Hepatocyte (in vitro differentiated cells): Measurements from ENCODE around the gene ARID4B. TPM values are rescaled to one million over a fixed set of nuclear protein-coding genes. Genes with fewer than 3 reads are reported as not detected.

Experiments used
- DNase-seq: peaks from one replicate; pipeline ENCODE4 v3.0.0-alpha.2; 2016; ENCODE audit warnings: low spot score
- H2AFZ ChIP-seq: fragments of 200-600 bp; sonication (generic); 2 replicates; pipeline ENCODE4 v1.6.0; 2016; ENCODE audit warnings: antibody characterized with exemption, mild to moderate bottlenecking
- H3K27ac ChIP-seq: fragments of 200-600 bp; sonication (generic); 2 replicates; pipeline ENCODE4 v1.5.1; 2016; ENCODE audit warnings: mild to moderate bottlenecking
- H3K27me3 ChIP-seq: fragments of 200-600 bp; sonication (generic); 2 replicates; pipeline ENCODE4 v1.6.1; 2016
- H3K36me3 ChIP-seq: fragments of 200-600 bp; sonication (generic); replicated peaks from 2 replicates; pipeline ENCODE4 v1.5.1; 2016; ENCODE audit warnings: low read depth; ENCODE audit not compliant: insufficient read depth
- H3K4me1 ChIP-seq: fragments of 200-600 bp; sonication (generic); 2 replicates; pipeline ENCODE4 v1.5.1; 2016; ENCODE audit warnings: mild to moderate bottlenecking, moderate library complexity; ENCODE audit not compliant: insufficient read depth
- H3K4me2 ChIP-seq: fragments of 200-600 bp; sonication (generic); 2 replicates; pipeline ENCODE4 v1.6.0; 2016
- H3K4me3 ChIP-seq: fragments of 200-600 bp; sonication (generic); 2 replicates; pipeline ENCODE4 v1.5.1; 2016; ENCODE audit warnings: mild to moderate bottlenecking
- H3K79me2 ChIP-seq: fragments of 200-600 bp; sonication (generic); 2 replicates; pipeline ENCODE4 v1.6.0; 2017; ENCODE audit warnings: mild to moderate bottlenecking
- H3K9me2 ChIP-seq: fragments of 200-600 bp; sonication (generic); replicated peaks from 2 replicates; pipeline ENCODE4 v1.6.0; 2017; ENCODE audit warnings: mild to moderate bottlenecking; ENCODE audit not compliant: insufficient read depth
- H3K9me3 ChIP-seq: fragments of 200-600 bp; sonication (generic); 2 replicates; pipeline ENCODE4 v1.5.1; 2016; ENCODE audit warnings: low read depth, mild to moderate bottlenecking
- H4K20me1 ChIP-seq: fragments of 200-600 bp; sonication (generic); 2 replicates; pipeline ENCODE4 v1.6.0; 2016; ENCODE audit warnings: mild to moderate bottlenecking; ENCODE audit not compliant: insufficient read depth, poor library complexity, severe bottlenecking
- CTCF ChIP-seq: fragments of 200-600 bp; sonication (generic); IDR thresholded peaks from 2 replicates; pipeline ENCODE4 v1.5.1; 2016; ENCODE audit warnings: antibody characterized with exemption, mild to moderate bottlenecking; ENCODE audit not compliant: poor library complexity
- EZH2 ChIP-seq: fragments of 200-600 bp; sonication (generic); IDR thresholded peaks from 2 replicates; pipeline ENCODE4 v1.6.1; 2016; ENCODE audit warnings: antibody characterized with exemption, mild to moderate bottlenecking, borderline replicate concordance
- EZH2phosphoT487 ChIP-seq: fragments of 200-600 bp; sonication (generic); IDR thresholded peaks from one replicate; pipeline ENCODE4 v1.6.1; 2018; ENCODE audit warnings: antibody characterized with exemption, mild to moderate bottlenecking, low read depth, moderate library complexity; ENCODE audit not compliant: unreplicated experiment, severe bottlenecking
- WGBS: methylation state at CpG from one replicate; pipeline ENCODE4 v1.1.6; 2016; ENCODE audit warnings: low lambda C conversion rate; ENCODE audit errors: missing lambda C conversion rate; 5-methylcytosine and 5-hydroxymethylcytosine counted together
- polyA plus RNA-seq: library from polyadenylated mRNA; unstranded; fragments of >200 nt; fragmentation: Nextera tagmentation; extraction: Ambion mirVana; gene quantifications from 2 replicates; pipeline ENCODE4 v1.2.1, GENCODE V29; 2016
- total RNA-seq: library from RNA; depleted of rRNA; stranded (reverse); fragments of >200 nt; gene quantifications from 2 replicates; pipeline ENCODE4 v1.2.3, GENCODE V29; 2014

The ARID4B gene
- total and polyA plus RNA-seq, 2 experiments from 2014 or later, result 29.4 to 35.0 TPM

- Histone ChIP-seq H3K4me3 (no peak overlapping the region), H4K20me1 (peaks cover 92% of the 10 kb centered on the region), H3K9me2 (no peaks in the 10 kb centered on the region), H3K4me2 (no peak overlapping the region), H3K79me2 (peaks cover 100% of the 10 kb centered on the region), H3K9me3 (no peaks in the 10 kb centered on the region), H3K36me3 (no peaks in the 10 kb centered on the region), H3K27me3 (no peaks in the 10 kb centered on the region), H3K4me1 (no peaks in the 10 kb centered on the region), H2AFZ (no peak overlapping the region), H3K27ac (no peak overlapping the region)
- DNase-seq, result no peak
- 85% methylated on average over 6 of the region's 6 CpGs for WGBS
- TF ChIP-seq CTCF (no peak), EZH2 (no peak), EZH2phosphoT487 (no peak)
These were observed 36.3 kb downstream of the ARID4B start for GRCh38 chr1:235291599-235292091.

GRCh38 chr1:235290740-235291502, 37.1 kb downstream of the ARID4B start:
- DNase-seq, result no peak
- H3K79me2 ChIP-seq, result peaks cover 100% of the 10 kb centered on the region
- no peak overlapping the region for H3K4me3 ChIP-seq
- TF ChIP-seq EZH2phosphoT487, result no peak
- TF ChIP-seq CTCF, result no peak
- no peak for TF ChIP-seq EZH2
- no peaks in the 10 kb centered on the region for H3K4me1 ChIP-seq
- no peaks in the 10 kb centered on the region for H3K9me2 ChIP-seq
- 92% methylated on average over 12 of the region's 12 CpGs for WGBS
- peaks cover 98% of the 10 kb centered on the region for H4K20me1 ChIP-seq
- no peak overlapping the region for H3K4me2 ChIP-seq
- H3K9me3 ChIP-seq, result no peaks in the 10 kb centered on the region
- H3K27ac ChIP-seq, result no peak overlapping the region
- no peaks in the 10 kb centered on the region for H3K36me3 ChIP-seq
- no peak overlapping the region for H2AFZ ChIP-seq
- no peaks in the 10 kb centered on the region for H3K27me3 ChIP-seq

- no peaks in the 10 kb centered on the region for H3K36me3 ChIP-seq
- no peaks in the 10 kb centered on the region for H3K4me1 ChIP-seq
- 96% methylated on average over 12 of the region's 12 CpGs for WGBS
- no peak overlapping the region for H3K4me2 ChIP-seq
- H3K27ac ChIP-seq, result no peak overlapping the region
- peaks cover 100% of the 10 kb centered on the region for H3K79me2 ChIP-seq
- peaks cover 97% of the 10 kb centered on the region for H4K20me1 ChIP-seq
- no peaks in the 10 kb centered on the region for H3K9me2 ChIP-seq
- TF ChIP-seq EZH2phosphoT487 (no peak), CTCF (no peak), EZH2 (no peak)
- H2AFZ ChIP-seq, result no peak overlapping the region
- no peaks in the 10 kb centered on the region for H3K27me3 ChIP-seq
- no peaks in the 10 kb centered on the region for H3K9me3 ChIP-seq
- H3K4me3 ChIP-seq, result no peak overlapping the region
- no peak for DNase-seq
These were observed 37.9 kb downstream of the ARID4B start for GRCh38 chr1:235289859-235290739.
